HL-60 (cell line): ENCODE measurements around the gene UNKL.

Experiments used
- DNase-seq, 2 experiments: peaks; one replicate each; pipeline ENCODE4 v3.0.0-alpha.2; 2010 to 2020; ENCODE audit warnings: low read depth in 1 of 2, low spot score in 1 of 2
- H3K27ac ChIP-seq: fragments of 250-450 bp; sonication (Bioruptor Pico); replicated peaks from 2 replicates; pipeline ENCODE4 v1.5.1; 2020; ENCODE audit warnings: mild to moderate bottlenecking, moderate library complexity
- H3K27me3 ChIP-seq: fragments of 250-450 bp; sonication (Bioruptor Pico); 2 replicates; pipeline ENCODE4 v1.5.1; 2021; ENCODE audit warnings: mild to moderate bottlenecking, moderate library complexity; ENCODE audit not compliant: insufficient read depth, poor library complexity, severe bottlenecking
- H3K4me3 ChIP-seq: replicated peaks from 2 replicates; pipeline ENCODE4 v1.5.1; 2011; ENCODE audit warnings: mild to moderate bottlenecking, control low read depth, low read length; ENCODE audit not compliant: insufficient read depth
- CTCF ChIP-seq: IDR thresholded peaks from one replicate; pipeline ENCODE4 v1.5.1; 2011; ENCODE audit warnings: low read length, control low read depth, inconsistent platforms; ENCODE audit not compliant: insufficient read depth
- GABPA ChIP-seq: IDR thresholded peaks from 2 replicates; pipeline ENCODE4 v1.6.1; 2012; ENCODE audit warnings: low read depth
- POLR2AphosphoS5 ChIP-seq: IDR thresholded peaks from 2 replicates; pipeline ENCODE4 v1.6.1; 2012; ENCODE audit warnings: low read depth
- REST ChIP-seq: IDR thresholded peaks from 2 replicates; pipeline ENCODE4 v1.6.1; 2012; ENCODE audit warnings: low read depth; ENCODE audit not compliant: insufficient replicate concordance
- SPI1 ChIP-seq: IDR thresholded peaks from 2 replicates; pipeline ENCODE4 v1.6.1; 2012; ENCODE audit warnings: low read depth, mild to moderate bottlenecking, borderline replicate concordance

UNKL gene

GRCh38 chr16:1459967-1460366 lies 45.5 kb upstream of the UNKL start:
- H3K27ac ChIP-seq, result no peak overlapping the region
- H3K4me3 ChIP-seq, result no peak overlapping the region
- DNase-seq, result no peak
- no peaks in the 10 kb centered on the region for H3K27me3 ChIP-seq
- TF ChIP-seq GABPA, result no peak
- TF ChIP-seq SPI1, result no peak
- no peak for TF ChIP-seq REST
- no peak; the same call in 1 of the 2 replicates for TF ChIP-seq POLR2AphosphoS5
- TF ChIP-seq CTCF, result no peak

DNA sequence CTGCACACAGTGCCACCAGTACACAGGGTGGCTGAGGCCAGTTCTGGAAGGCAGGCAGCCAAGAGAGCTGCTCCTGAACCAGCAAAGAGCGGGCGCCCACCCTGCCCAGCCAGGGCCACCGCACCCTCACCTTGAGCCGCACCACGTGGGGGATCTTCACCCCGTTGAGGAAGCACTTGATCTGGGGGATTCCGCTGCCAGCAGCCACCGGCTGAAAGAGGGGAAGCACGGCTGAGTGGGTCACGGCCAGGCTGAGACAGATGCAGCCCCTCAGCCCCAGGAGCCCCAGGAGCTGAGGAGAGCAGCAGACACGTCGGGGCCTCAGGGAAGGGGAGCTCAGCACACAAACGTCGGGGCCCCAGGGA lies 44.5 kb upstream of the UNKL start:
- no peak for TF ChIP-seq GABPA
- TF ChIP-seq POLR2AphosphoS5, result no peak
- TF ChIP-seq CTCF, result no peak
- TF ChIP-seq REST, result no peak
- no peak overlapping the region for H3K4me3 ChIP-seq
- H3K27ac ChIP-seq, result no peak overlapping the region
- H3K27me3 ChIP-seq, result no peaks in the 10 kb centered on the region
- DNase-seq, result no peak

DNA sequence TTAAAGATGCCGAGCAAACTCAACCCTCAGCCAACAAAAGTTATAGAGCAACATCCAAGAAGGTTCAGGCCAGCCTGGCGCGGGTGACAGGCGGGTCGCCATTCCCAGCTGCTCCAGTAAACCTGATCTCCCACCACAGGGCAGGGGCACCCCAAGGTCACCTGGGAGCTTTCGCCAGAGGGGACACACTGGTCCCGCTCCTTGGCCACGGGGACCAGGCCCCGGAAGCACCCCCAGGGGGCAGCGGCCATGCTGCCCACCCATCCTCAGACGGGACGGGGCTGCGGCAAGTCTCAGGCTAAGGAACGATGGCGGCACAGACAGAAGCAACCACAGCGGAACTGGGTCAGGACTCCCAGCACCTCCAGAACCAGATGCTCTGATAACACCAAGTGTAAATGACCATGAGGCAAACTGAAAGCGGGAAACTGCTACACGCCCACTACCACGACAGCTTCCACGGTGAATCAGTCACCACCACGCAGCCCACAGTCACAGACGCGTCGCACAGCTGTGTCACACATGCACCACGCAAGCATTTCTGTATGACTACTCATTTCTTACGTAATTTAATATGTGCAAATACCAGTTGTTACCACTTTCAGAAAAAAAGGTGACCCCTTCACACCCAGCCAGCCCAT lies 44.0 kb upstream of the UNKL start:
- Histone ChIP-seq H3K27ac (no peak overlapping the region), H3K4me3 (no peak overlapping the region), H3K27me3 (no peaks in the 10 kb centered on the region)
- DNase-seq, result no peak
- no peak for TF ChIP-seq CTCF
- TF ChIP-seq POLR2AphosphoS5, result no peak
- no peak for TF ChIP-seq GABPA
- TF ChIP-seq REST, result no peak
- TF ChIP-seq SPI1, result no peak
